Endothelial cell of umbilical vein (primary cell): Measurements from ENCODE around the gene OR10A3.

Experiments used
- EZH2 ChIP-seq: IDR thresholded peaks from 2 replicates; pipeline ENCODE4 v1.6.1; 2012; ENCODE audit warnings: borderline replicate concordance, low read depth, mild to moderate bottlenecking, moderate library complexity, low read length, inconsistent platforms; ENCODE audit not compliant: severe bottlenecking
- FOS ChIP-seq: IDR thresholded peaks from 2 replicates; pipeline ENCODE4 v1.6.1; 2011; ENCODE audit warnings: mild to moderate bottlenecking, low read length, moderate library complexity, borderline replicate concordance; ENCODE audit not compliant: insufficient read depth
- GATA2 ChIP-seq: IDR thresholded peaks from 2 replicates; pipeline ENCODE4 v1.7.0; 2011; ENCODE audit warnings: low read depth, mild to moderate bottlenecking, moderate library complexity, mixed read lengths, low read length; ENCODE audit not compliant: insufficient read length, insufficient read depth
- JUN ChIP-seq: IDR thresholded peaks from 2 replicates; pipeline ENCODE4 v1.6.1; 2011; ENCODE audit warnings: borderline replicate concordance, low read depth; ENCODE audit not compliant: insufficient read length, insufficient read depth
- MYC ChIP-seq: IDR thresholded peaks from one replicate; pipeline ENCODE4 v1.6.1; 2011; ENCODE audit warnings: mild to moderate bottlenecking, low read depth, low read length
- POLR2A ChIP-seq: IDR thresholded peaks from 2 replicates; pipeline ENCODE4 v1.6.1; 2012; ENCODE audit warnings: low read depth, mild to moderate bottlenecking, control low read depth, low read length
- POLR2AphosphoS5 ChIP-seq: IDR thresholded peaks from 2 replicates; pipeline ENCODE4 v1.6.1; 2012; ENCODE audit warnings: low read depth, mild to moderate bottlenecking, control low read depth, low read length, moderate library complexity; ENCODE audit not compliant: insufficient read depth
- TF ChIP-seq, protein P1 (sequence below), 2 donors: IDR thresholded peaks; 1 replicate in 1 of 2; 2 replicates in 1 of 2; pipeline ENCODE4 v1.5.1; 2011; ENCODE audit warnings: low read length in 2 of 2, mild to moderate bottlenecking in 2 of 2, moderate library complexity in 2 of 2, control low read depth in 1 of 2, inconsistent platforms in 1 of 2, low read depth in 1 of 2; ENCODE audit not compliant: insufficient read depth in 1 of 2; ENCODE audit errors: extremely low read depth in 1 of 2
- TF ChIP-seq, protein P2 (sequence below): IDR thresholded peaks from 2 replicates; pipeline ENCODE4 v1.6.1; 2011; ENCODE audit not compliant: insufficient read depth, insufficient read length

DNA sequence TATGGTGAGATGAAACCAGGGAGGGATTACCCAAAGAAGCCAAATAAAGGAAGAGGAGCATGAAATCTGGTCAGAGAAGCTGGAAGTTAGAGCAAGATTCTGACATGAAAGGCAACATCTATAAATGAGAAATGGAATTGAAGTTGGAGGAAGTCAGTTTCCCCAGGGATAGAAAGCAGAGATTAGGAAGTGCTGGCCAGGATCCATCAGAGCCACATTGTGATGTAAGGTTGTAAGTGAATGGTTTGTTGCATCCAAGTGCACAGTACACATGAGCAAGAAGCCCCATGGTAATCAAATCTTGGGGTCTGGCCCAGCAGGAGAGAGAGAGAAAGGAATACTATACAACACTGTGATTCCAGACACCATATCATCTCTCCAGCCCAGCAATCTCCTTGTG is 30.3 kb upstream of the OR10A3 start:
- TF ChIP-seq, protein P1, sequence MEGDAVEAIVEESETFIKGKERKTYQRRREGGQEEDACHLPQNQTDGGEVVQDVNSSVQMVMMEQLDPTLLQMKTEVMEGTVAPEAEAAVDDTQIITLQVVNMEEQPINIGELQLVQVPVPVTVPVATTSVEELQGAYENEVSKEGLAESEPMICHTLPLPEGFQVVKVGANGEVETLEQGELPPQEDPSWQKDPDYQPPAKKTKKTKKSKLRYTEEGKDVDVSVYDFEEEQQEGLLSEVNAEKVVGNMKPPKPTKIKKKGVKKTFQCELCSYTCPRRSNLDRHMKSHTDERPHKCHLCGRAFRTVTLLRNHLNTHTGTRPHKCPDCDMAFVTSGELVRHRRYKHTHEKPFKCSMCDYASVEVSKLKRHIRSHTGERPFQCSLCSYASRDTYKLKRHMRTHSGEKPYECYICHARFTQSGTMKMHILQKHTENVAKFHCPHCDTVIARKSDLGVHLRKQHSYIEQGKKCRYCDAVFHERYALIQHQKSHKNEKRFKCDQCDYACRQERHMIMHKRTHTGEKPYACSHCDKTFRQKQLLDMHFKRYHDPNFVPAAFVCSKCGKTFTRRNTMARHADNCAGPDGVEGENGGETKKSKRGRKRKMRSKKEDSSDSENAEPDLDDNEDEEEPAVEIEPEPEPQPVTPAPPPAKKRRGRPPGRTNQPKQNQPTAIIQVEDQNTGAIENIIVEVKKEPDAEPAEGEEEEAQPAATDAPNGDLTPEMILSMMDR (IDR thresholded peaks at IDR 0.05; ENCODE audit: extremely low read depth in 1 of 2, insufficient read depth in 1 of 2, low read depth in 1 of 2, low read length in 2 of 2): no peak
- TF ChIP-seq POLR2AphosphoS5 (no peak), POLR2A (no peak), FOS (no peak), EZH2 (no peak), JUN (no peak), MYC (no peak), GATA2 (no peak)
- TF ChIP-seq, protein P2, sequence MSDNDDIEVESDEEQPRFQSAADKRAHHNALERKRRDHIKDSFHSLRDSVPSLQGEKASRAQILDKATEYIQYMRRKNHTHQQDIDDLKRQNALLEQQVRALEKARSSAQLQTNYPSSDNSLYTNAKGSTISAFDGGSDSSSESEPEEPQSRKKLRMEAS: no peak
